Smooth muscle cell of the brain vasculature (primary cell): ENCODE measurements around the gene BTBD17.

ENCODE experiments used
- DNase-seq: peaks from one replicate; pipeline ENCODE4 v3.0.0-alpha.2; 2012; ENCODE audit warnings: low read depth, low spot score

The BTBD17 gene

DNA sequence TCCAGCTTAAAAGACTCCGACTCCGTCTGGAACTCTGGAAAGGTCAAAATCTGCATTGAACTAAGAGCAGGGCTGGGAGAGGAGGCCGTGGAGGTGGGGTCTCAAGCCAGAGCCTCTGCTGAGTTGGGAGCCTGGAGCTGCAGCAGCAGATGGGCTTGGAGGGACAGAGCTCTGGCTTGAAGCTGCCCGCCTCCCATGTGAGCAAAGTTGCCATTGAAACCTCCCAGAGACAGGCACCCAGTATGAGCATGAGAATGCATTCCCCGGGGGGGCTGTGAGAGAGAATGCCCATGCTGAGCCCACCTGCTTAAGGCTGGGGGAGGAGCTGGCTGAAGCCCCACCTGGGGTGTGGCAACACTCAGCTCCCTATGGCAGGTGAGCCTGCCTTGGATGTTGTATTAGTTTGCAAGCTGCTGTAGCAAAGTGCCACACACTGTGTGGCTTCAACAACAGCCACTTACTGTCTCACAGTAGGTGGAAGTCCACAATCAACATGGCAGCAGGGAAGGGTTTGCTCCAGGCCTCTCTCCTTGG lies 26.1 kb downstream of the BTBD17 start:
- DNase-seq: no peak

DNA sequence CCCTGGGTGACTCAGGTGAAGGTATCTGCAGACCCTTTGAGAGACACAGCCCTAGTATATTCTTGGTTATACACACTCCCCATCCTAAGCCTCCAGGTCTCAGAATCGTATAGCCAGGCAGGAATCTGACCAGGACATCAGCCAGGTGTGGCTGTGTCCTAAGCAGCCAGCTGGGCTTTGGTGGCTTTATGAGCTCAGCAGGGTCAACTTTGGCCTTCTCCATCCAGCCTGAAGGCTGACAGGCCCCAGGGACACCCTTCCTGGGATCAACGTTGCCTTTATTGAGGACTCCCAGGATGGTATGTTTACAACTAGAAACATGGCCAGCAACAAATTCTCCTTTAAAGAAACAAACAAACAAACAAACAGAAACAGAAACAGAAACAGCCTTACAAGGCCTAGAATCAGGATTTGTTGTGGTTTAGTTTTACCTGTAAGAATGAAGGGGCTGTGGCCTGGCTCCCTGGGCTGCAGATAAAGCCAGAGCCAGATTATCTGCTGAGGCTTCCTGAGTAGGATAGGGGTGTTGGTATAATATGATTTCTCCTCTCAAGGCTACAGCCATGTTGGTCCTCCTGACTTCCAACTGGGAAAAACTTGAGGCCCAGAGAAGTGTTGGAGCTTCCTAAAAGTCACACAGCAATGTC lies 27.2 kb downstream of the BTBD17 start:
- no peak for DNase-seq

DNA sequence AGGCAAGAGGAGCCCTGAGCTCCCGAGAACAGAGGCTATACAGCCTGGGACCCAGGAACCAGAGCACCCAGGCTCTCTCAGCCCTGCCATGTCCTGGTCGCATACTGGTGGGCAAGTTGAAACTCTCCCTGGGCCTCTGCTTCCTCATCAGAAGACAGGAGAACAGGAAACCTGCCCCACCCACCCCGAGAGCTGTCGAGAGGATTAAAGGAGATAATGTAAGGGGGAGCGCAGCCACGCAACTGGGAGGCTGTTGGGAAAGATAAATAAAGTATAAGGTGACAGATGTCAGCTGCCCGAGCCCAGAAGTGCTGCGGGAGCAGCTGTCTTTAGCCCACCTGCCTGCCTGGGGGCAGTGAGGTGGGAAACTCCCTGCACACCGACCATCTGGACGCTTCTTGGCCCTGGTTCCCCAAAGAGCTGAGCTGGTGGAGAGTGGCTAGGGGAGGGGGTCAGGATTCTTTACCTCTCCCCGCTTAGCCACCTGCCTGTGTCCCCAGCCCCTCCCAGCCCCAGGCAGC lies 28.8 kb downstream of the BTBD17 start:
- no peak for DNase-seq

DNA sequence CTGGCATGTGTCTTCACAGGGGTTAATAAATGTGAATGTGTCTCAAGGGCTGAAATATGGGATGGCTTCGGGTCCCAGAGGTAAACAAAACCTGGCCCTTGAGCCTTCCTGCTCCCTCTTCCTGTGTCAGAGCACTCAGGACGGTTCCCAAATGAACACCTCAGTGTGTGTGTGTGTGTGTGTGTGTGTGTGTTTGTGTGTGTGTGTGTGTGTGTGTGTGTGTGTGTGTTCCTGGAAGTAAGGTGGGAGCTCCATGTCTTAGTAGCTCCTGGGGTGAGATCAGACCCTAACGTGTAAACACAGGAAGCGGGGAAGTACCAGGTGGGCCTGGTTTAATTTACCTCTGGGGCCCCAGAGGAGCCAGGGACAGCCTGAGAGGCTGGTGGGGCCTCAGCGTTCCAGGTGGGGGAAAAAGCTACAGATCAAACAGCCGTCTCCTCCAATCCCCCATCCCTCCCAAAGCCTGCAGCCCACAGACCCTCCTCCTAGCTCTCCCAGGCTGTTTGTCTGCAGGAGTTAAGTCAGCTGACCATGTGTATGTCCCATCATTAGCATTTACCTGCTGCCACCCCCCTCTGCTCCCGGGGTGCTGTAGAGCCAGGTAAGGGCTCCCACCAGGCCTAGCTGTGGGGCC lies 29.5 kb downstream of the BTBD17 start:
- no peak for DNase-seq

- no peak for DNase-seq
Observed at GRCh38 chr17:74330446-74330845, 31.2 kb downstream of the BTBD17 start.

DNA sequence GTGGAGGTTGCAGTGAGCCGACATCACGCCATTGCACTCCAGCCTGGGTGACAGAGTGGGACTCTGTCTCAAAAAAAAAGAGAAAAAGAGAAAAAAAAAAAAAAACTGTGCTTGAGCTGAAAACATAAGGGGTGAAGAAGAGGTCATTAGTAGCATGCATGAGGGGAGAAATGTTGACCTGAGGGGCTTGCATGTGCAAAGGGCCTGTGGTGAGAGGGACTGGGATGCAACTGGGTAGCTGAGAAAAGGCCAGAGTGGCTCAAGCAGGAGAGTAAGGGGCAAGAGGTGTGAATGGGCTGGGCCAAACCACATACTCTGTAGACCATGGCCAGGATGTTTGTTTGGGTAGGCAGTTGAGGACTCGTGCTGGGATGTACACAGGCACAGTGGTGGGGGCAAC lies 32.3 kb downstream of the BTBD17 start:
- no peak for DNase-seq

GRCh38 chr17:74328487-74328886 lies 33.2 kb downstream of the BTBD17 start:
- DNase-seq: no peak

DNA sequence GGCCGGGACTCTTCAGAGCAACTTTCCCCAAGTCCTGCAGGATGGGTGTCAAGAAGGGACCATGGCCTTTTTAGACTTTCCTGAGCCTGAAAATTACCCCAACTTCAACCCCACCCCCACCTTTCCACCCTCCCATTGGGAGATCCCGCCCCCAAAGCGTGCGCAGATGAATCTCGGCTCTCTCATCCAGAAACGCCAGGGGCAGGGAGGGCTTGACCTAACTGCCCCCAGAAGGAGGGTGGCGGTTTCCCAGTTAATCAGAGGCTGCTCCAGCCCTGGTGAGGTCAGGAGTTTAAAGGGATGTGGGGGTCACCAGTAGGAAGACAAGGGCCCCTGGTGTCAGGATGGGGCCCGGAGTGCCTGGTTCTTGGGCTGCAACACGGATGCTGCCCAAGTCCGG lies 35.2 kb downstream of the BTBD17 start:
- no peak for DNase-seq

- DNase-seq: no peak
Observed at GRCh38 chr17:74325743-74326379, 35.8 kb downstream of the BTBD17 start, which contains the start of gene KIF19. KIF19 (plus strand) TSS chr17:74326226; CDS start chr17:74326350, 124 bp downstream.

- no peak for DNase-seq
Observed at GRCh38 chr17:74325376-74325742, 36.3 kb downstream of the BTBD17 start.

DNA sequence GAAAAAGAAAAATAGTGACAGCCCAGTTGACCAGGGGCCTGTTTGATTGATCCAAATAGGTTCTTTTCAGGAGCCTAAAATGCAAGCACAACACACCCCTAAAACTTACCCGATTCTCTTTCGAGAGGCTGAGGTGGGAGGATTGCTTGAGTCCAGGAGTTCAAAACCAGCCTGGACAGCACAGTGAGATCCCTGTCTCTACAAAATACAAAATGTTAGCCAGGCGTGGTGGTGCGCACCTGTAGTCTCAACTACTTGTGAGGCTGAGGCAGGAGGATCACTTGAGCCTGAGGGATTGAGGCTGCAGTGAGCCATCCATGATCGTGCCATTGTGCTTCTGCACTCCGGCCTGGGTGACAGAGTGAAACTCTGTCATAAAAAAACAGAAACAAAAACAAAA lies 37.1 kb downstream of the BTBD17 start:
- DNase-seq: no peak

DNA sequence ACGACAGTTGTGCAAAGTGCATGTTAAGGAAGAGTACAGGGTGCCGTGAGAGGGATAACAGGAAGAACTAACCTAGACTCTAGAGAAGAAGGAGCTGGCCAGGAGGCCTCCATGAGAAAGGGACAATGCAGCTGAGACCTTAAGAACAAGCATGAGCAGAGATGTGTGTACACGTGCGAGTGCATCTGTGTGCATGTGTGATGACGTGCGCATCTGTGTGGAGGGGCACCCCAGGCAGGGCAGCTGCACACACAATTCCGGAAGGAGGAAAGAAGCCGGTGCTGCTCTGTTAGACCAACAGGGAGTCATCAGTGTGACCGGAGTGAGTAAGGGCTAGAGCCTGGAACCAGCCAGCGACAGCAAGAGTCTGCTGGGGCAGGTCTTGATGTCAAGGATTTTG lies 43.3 kb downstream of the BTBD17 start:
- DNase-seq: no peak

DNA sequence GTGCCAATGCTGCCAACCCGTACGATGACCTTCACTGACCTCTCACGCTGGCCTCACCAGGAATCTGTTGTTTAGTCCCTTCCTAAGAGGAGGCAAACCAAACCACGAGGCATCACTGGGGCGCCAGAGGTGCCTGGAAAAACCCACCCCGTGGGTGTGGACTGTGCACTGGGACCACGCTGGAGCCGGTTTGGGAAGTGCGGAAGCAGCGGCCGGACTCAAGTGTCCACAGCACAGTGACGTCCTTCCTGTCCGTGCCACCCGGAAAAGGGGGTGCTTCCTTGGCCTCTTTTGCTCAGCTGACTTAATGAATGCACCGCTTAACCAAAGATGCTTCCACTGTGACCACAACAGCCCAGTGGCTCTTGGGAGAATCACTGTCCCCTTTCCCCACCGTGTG lies 44.6 kb downstream of the BTBD17 start:
- DNase-seq: no peak

- DNase-seq: no peak
Observed at GRCh38 chr17:74316220-74316619, 45.4 kb downstream of the BTBD17 start.

- DNase-seq: no peak
Observed at GRCh38 chr17:74314877-74315276, 46.8 kb downstream of the BTBD17 start.

GRCh38 chr17:74309902-74310301 lies 51.8 kb downstream of the BTBD17 start:
- no peak for DNase-seq

DNA sequence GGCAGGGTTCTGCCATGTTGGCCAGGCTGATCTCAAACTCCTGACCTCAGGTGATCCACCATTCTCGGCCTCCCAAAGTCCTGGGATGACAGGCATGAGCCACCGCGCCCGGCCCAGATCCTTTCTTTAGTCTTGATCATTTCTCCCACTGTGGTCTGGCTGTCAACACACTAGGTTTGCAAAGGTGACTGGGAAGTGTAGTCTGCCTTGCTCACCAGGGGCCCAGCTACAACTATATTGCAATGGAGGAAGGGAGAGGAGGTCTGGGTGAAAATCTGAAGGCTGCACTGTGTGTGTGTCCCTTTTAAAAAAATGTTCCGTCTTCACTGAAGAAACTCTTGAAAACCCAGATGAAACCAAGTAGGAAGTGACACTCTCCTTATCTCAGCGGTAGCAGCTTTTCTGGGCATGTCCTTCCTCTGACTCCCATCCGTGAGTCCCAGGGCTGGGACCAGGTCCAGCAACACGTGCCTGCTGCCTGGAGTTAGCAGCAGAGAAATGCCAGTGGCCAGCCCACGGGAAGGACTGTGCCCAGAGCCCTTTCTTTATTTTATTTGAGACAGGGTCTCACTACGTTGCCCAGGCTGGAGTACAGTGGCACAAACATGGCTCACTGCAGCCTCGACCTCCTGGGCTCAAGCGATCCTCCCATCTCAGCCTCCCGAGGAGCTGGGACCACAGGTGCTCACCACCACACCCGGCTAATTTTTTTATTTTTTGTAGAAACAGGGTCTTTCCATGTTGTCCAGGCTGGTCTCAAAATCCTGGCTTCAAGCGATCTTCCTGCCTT lies 53.5 kb downstream of the BTBD17 start:
- DNase-seq: no peak
